GM23338 (cell line): ENCODE measurements around the gene KIF4A. TPM values are rescaled to one million over a fixed set of nuclear protein-coding genes. Genes with fewer than 3 reads are reported as not detected.

ENCODE experiments used
- ATAC-seq: fragments of 200-7000 bp; cut with Tn5 transposase; 3 replicates; pipeline ENCODE4 v1.9.1; 2020
- DNase-seq: peaks from one replicate; pipeline ENCODE4 v3.0.0-alpha.2; 2015; ENCODE audit warnings: low spot score
- H2AFZ ChIP-seq: fragments of 200-600 bp; sonication (generic); 2 replicates; pipeline ENCODE4 v1.8.0; 2016; ENCODE audit warnings: antibody characterized with exemption, mild to moderate bottlenecking, moderate library complexity
- H3F3A ChIP-seq: fragments of 200-600 bp; sonication (generic); replicated peaks from 2 replicates; pipeline ENCODE4 v1.8.0; 2017; ENCODE audit warnings: antibody characterized with exemption, mixed run types, low read depth
- H3K27ac ChIP-seq: fragments of 200-600 bp; sonication (generic); 2 replicates; pipeline ENCODE4 v1.6.1; 2016; ENCODE audit warnings: low read depth
- H3K27me3 ChIP-seq: fragments of 200-600 bp; sonication (generic); 2 replicates; pipeline ENCODE4 v1.8.0; 2016; ENCODE audit warnings: mild to moderate bottlenecking, mixed run types, moderate library complexity; ENCODE audit not compliant: insufficient read depth
- H3K36me3 ChIP-seq: fragments of 200-600 bp; sonication (generic); 2 replicates; pipeline ENCODE4 v1.8.0; 2016; ENCODE audit warnings: mild to moderate bottlenecking; ENCODE audit not compliant: insufficient read depth
- H3K4me1 ChIP-seq: fragments of 200-600 bp; sonication (generic); 2 replicates; pipeline ENCODE4 v1.8.0; 2016; ENCODE audit warnings: mild to moderate bottlenecking, moderate library complexity; ENCODE audit not compliant: insufficient read depth
- H3K4me2 ChIP-seq: fragments of 200-600 bp; sonication (generic); 2 replicates; pipeline ENCODE4 v1.7.1; 2017; ENCODE audit warnings: mixed run types
- H3K4me3 ChIP-seq: fragments of 200-600 bp; sonication (generic); 2 replicates; pipeline ENCODE4 v1.6.1; 2016; ENCODE audit warnings: mixed run types
- H3K79me2 ChIP-seq: fragments of 200-600 bp; sonication (generic); replicated peaks from 2 replicates; pipeline ENCODE4 v1.8.0; 2017; ENCODE audit warnings: mild to moderate bottlenecking; ENCODE audit not compliant: insufficient read depth
- H3K9me2 ChIP-seq: fragments of 200-600 bp; sonication (generic); 2 replicates; pipeline ENCODE4 v1.8.0; 2017; ENCODE audit not compliant: insufficient read depth
- H4K20me1 ChIP-seq: fragments of 200-600 bp; sonication (generic); replicated peaks from 2 replicates; pipeline ENCODE4 v1.8.0; 2017; ENCODE audit warnings: mild to moderate bottlenecking; ENCODE audit not compliant: insufficient read depth
- H3K27ac Mint-ChIP-seq: 2 replicates; pipeline ENCODE4 v1.8.0; 2020; ENCODE audit warnings: inconsistent platforms, mild to moderate bottlenecking, moderate library complexity, mixed read lengths
- H3K27me3 Mint-ChIP-seq: 3 replicates; pipeline ENCODE4 v1.8.0; 2022; ENCODE audit warnings: low read depth, mild to moderate bottlenecking, moderate library complexity, mixed read lengths, inconsistent platforms; ENCODE audit not compliant: insufficient read depth, poor library complexity
- H3K36me3 Mint-ChIP-seq: 3 replicates; pipeline ENCODE4 v1.8.0; 2021; ENCODE audit warnings: low read depth, mild to moderate bottlenecking, inconsistent platforms, moderate library complexity, mixed read lengths
- H3K4me1 Mint-ChIP-seq: 3 replicates; pipeline ENCODE4 v1.8.0; 2020; ENCODE audit warnings: mild to moderate bottlenecking, inconsistent platforms, mixed read lengths
- H3K4me3 Mint-ChIP-seq: 3 replicates; pipeline ENCODE4 v1.8.0; 2021; ENCODE audit warnings: moderate library complexity, mild to moderate bottlenecking, inconsistent platforms, mixed read lengths
- H3K9me3 Mint-ChIP-seq: 3 replicates; pipeline ENCODE4 v1.8.0; 2020; ENCODE audit warnings: moderate library complexity, mild to moderate bottlenecking, inconsistent platforms, mixed read lengths
- CREB1 ChIP-seq: fragments of 250-450 bp; sonication (Bioruptor Pico); IDR thresholded peaks from 2 replicates; pipeline ENCODE4 v1.5.0; 2020; ENCODE audit warnings: low read depth, mild to moderate bottlenecking, moderate library complexity
- CTCF ChIP-seq, 2 experiments: fragments of 200-600 bp in 1 of 2; sonication (generic) in 1 of 2; conservative IDR thresholded peaks; 2 replicates each; pipeline versions ENCODE4 v1.5.1 to v1.6.1; 2016 to 2017; ENCODE audit warnings: antibody characterized with exemption in 2 of 2, low read depth in 2 of 2, mild to moderate bottlenecking in 2 of 2, moderate library complexity in 1 of 2
- ETS1 ChIP-seq: IDR thresholded peaks from 2 replicates; pipeline ENCODE4 v1.6.1; 2016; ENCODE audit warnings: antibody characterized with exemption
- EZH2 ChIP-seq: fragments of 200-600 bp; sonication (generic); IDR thresholded peaks from one replicate; pipeline ENCODE4 v1.8.0; 2017; ENCODE audit warnings: antibody characterized with exemption, mild to moderate bottlenecking, low read depth; ENCODE audit not compliant: unreplicated experiment
- EZH2phosphoT487 ChIP-seq: fragments of 200-600 bp; sonication (generic); IDR thresholded peaks from one replicate; pipeline ENCODE4 v1.8.1; 2018; ENCODE audit warnings: antibody characterized with exemption; ENCODE audit not compliant: unreplicated experiment
- JUNB ChIP-seq: IDR thresholded peaks from one replicate; pipeline ENCODE4 v1.6.1; 2016; ENCODE audit warnings: antibody characterized with exemption; ENCODE audit not compliant: unreplicated experiment
- NANOG ChIP-seq: IDR thresholded peaks from 2 replicates; pipeline ENCODE4 v1.6.1; 2016; ENCODE audit warnings: antibody characterized with exemption, borderline replicate concordance
- POLR2AphosphoS5 ChIP-seq: IDR thresholded peaks from 2 replicates; pipeline ENCODE4 v1.6.1; 2016; ENCODE audit warnings: antibody characterized with exemption, low read depth
- REST ChIP-seq: IDR thresholded peaks from one replicate; pipeline ENCODE4 v1.6.1; 2018; ENCODE audit warnings: antibody characterized with exemption; ENCODE audit not compliant: unreplicated experiment
- STAT1 ChIP-seq: IDR thresholded peaks from one replicate; pipeline ENCODE4 v1.6.1; 2016; ENCODE audit warnings: antibody characterized with exemption; ENCODE audit not compliant: unreplicated experiment
- ZNF114 ChIP-seq: fragments of 250-450 bp; sonication (Bioruptor Pico); IDR thresholded peaks from 2 replicates; pipeline ENCODE4 v1.5.0; 2020; ENCODE audit warnings: mild to moderate bottlenecking, moderate library complexity
- ZNF331 ChIP-seq: fragments of 250-450 bp; sonication (Bioruptor Pico); IDR thresholded peaks from 2 replicates; pipeline ENCODE4 v1.5.0; 2020; ENCODE audit warnings: low read depth, mild to moderate bottlenecking, moderate library complexity
- polyA plus RNA-seq: library from polyadenylated mRNA; unstranded; fragments of >200 nt; fragmentation: Nextera tagmentation; extraction: Ambion mirVana; gene quantifications from 2 replicates; pipeline ENCODE4 v1.2.1, GENCODE V29; 2016
- total RNA-seq: library from RNA; depleted of rRNA; stranded (reverse); fragments of >200 nt; shearing (Covaris generic); gene quantifications from 2 replicates; pipeline ENCODE4 v1.2.3, GENCODE V29; 2014
- TF ChIP-seq, protein P1 (sequence below): fragments of 250-450 bp; sonication (Bioruptor Pico); IDR thresholded peaks from 2 replicates; pipeline ENCODE4 v1.5.0; 2020; ENCODE audit warnings: mild to moderate bottlenecking, moderate library complexity

Gene KIF4A
- total and polyA plus RNA-seq, 2 experiments from 2014 or later, result 21.5 to 27.6 TPM

DNA sequence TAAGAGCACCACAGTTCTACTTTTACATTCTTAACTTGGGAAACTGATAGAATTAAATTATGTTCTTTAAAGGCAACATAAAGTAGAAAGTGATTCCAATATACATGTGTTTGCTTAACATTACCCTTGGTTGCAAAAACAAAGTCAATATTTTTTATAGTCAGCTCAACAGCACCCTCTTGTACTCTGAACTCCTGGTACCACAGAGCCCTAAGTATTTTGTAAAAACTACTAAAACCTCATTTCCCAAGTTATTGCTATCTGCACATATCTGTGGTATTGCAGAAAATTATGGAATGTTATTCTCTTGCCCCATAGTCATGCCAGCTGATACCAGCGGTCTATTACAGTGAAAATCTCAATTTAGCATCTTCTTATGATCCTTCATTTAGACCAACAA is 2.9 kb downstream of the KIF4A start:
- no peak overlapping the region for H3K4me2 ChIP-seq
- peak overlapping the region; percentile 33; the same call in 1 of the 3 replicates for H3K4me3 Mint-ChIP-seq

More for the DNA sequence above, 2.9 kb downstream of the KIF4A start:
- Histone ChIP-seq H3K4me1 (peaks cover 9% of the 10 kb centered on the region), H3F3A (no peaks in the 10 kb centered on the region), H3K4me3 (no peak overlapping the region), H3K9me2 (no peaks in the 10 kb centered on the region), H3K27me3 (no peaks in the 10 kb centered on the region), H3K79me2 (peaks cover 23% of the 10 kb centered on the region), H4K20me1 (no peaks in the 10 kb centered on the region), H3K36me3 (peaks cover 5% of the 10 kb centered on the region), H3K27ac (no peak overlapping the region), H2AFZ (no peak overlapping the region)
- Mint-ChIP-seq H3K36me3 (peaks cover 6% of the 10 kb centered on the region; the same call in 2 of the 3 replicates), H3K27me3 (no peaks in the 10 kb centered on the region), H3K27ac (no peak overlapping the region), H3K9me3 (no peaks in the 10 kb centered on the region), H3K4me1 (peaks cover 5% of the 10 kb centered on the region; the same call in 2 of the 3 replicates)
- ATAC-seq (no peak), DNase-seq (no peak)
- TF ChIP-seq POLR2AphosphoS5 (no peak), EZH2 (no peak), ZNF114 (CRISPR knock-in tag) (no peak), CREB1 (CRISPR knock-in tag) (no peak), ETS1 (no peak), EZH2phosphoT487 (no peak), ZNF331 (no peak), NANOG (no peak), JUNB (no peak), REST (no peak), STAT1 (no peak), CTCF (conservative IDR thresholded peaks at IDR 0.05; ENCODE audit: low read depth in 2 of 2) (no peak)
- TF ChIP-seq, protein P1, sequence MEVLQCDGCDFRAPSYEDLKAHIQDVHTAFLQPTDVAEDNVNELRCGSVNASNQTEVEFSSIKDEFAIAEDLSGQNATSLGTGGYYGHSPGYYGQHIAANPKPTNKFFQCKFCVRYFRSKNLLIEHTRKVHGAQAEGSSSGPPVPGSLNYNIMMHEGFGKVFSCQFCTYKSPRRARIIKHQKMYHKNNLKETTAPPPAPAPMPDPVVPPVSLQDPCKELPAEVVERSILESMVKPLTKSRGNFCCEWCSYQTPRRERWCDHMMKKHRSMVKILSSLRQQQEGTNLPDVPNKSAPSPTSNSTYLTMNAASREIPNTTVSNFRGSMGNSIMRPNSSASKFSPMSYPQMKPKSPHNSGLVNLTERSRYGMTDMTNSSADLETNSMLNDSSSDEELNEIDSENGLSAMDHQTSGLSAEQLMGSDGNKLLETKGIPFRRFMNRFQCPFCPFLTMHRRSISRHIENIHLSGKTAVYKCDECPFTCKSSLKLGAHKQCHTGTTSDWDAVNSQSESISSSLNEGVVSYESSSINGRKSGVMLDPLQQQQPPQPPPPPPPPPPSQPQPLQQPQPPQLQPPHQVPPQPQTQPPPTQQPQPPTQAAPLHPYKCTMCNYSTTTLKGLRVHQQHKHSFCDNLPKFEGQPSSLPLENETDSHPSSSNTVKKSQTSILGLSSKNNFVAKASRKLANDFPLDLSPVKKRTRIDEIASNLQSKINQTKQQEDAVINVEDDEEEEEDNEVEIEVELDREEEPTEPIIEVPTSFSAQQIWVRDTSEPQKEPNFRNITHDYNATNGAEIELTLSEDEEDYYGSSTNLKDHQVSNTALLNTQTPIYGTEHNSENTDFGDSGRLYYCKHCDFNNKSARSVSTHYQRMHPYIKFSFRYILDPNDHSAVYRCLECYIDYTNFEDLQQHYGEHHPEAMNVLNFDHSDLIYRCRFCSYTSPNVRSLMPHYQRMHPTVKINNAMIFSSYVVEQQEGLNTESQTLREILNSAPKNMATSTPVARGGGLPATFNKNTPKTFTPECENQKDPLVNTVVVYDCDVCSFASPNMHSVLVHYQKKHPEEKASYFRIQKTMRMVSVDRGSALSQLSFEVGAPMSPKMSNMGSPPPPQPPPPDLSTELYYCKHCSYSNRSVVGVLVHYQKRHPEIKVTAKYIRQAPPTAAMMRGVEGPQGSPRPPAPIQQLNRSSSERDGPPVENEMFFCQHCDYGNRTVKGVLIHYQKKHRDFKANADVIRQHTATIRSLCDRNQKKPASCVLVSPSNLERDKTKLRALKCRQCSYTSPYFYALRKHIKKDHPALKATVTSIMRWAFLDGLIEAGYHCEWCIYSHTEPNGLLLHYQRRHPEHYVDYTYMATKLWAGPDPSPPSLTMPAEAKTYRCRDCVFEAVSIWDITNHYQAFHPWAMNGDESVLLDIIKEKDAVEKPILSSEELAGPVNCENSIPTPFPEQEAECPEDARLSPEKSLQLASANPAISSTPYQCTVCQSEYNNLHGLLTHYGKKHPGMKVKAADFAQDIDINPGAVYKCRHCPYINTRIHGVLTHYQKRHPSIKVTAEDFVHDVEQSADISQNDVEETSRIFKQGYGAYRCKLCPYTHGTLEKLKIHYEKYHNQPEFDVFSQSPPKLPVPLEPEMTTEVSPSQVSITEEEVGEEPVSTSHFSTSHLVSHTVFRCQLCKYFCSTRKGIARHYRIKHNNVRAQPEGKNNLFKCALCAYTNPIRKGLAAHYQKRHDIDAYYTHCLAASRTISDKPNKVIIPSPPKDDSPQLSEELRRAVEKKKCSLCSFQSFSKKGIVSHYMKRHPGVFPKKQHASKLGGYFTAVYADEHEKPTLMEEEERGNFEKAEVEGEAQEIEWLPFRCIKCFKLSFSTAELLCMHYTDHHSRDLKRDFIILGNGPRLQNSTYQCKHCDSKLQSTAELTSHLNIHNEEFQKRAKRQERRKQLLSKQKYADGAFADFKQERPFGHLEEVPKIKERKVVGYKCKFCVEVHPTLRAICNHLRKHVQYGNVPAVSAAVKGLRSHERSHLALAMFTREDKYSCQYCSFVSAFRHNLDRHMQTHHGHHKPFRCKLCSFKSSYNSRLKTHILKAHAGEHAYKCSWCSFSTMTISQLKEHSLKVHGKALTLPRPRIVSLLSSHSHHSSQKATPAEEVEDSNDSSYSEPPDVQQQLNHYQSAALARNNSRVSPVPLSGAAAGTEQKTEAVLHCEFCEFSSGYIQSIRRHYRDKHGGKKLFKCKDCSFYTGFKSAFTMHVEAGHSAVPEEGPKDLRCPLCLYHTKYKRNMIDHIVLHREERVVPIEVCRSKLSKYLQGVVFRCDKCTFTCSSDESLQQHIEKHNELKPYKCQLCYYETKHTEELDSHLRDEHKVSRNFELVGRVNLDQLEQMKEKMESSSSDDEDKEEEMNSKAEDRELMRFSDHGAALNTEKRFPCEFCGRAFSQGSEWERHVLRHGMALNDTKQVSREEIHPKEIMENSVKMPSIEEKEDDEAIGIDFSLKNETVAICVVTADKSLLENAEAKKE, result no peak
